ENCODE data around the gene ADGRV1.

The ADGRV1 gene

DNA sequence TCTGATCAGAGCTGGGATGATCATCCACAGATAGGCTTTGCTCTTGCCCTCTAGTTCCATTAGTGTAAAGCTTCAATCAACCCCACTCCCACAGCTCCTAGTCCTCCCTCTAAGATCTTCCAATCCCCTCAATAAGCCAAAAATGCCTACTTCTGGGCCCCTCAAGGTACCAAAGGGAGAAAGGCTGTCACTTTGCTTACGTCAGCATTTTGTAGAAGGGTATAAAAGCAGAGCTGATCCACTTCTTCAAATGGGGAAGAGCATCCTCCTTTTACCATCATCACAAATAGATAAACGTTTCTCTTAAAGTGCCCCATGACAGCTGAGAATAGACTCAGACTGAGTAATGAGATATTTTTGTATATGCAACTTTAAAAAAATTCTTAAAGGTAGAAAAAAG, 13.1 kb upstream of the ADGRV1 start:
- H3K4me3 ChIP-seq (ENCODE audit: low read depth, low read length), result no peak overlapping the region
- no peak for DNase-seq (ENCODE audit: low read depth)
- TF ChIP-seq, protein P1, sequence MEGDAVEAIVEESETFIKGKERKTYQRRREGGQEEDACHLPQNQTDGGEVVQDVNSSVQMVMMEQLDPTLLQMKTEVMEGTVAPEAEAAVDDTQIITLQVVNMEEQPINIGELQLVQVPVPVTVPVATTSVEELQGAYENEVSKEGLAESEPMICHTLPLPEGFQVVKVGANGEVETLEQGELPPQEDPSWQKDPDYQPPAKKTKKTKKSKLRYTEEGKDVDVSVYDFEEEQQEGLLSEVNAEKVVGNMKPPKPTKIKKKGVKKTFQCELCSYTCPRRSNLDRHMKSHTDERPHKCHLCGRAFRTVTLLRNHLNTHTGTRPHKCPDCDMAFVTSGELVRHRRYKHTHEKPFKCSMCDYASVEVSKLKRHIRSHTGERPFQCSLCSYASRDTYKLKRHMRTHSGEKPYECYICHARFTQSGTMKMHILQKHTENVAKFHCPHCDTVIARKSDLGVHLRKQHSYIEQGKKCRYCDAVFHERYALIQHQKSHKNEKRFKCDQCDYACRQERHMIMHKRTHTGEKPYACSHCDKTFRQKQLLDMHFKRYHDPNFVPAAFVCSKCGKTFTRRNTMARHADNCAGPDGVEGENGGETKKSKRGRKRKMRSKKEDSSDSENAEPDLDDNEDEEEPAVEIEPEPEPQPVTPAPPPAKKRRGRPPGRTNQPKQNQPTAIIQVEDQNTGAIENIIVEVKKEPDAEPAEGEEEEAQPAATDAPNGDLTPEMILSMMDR (IDR thresholded peaks at IDR 0.05; ENCODE audit: low read depth, low read length, missing control alignments), result no peak

DNA sequence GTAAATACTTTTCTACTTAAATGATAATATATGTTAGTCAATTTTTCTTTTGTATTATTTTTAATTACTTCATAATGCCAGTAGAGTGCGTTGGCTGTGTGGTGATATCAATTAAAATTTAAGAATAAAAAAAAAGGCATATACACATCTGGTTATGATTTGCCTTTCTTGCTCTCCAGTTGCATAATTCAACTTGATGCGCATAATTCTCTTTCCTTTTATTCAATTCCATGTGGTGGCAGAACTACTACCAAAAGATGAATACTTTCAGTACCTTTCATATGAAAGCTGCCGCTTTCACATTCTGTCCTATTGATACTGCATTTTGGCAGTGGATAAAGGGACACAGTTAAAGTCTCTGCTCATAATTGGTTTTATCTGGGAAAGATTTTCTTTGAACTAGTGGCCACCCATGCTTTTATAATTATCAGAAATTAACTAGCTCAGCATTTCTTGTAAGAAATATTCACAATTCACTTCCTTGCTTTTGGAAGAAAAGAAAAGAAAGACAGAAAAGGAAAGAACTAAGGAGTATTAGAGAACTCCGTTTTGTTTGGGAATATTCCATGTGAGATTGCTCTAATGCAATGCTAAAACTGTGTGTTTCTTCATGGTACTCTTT, 12.3 kb upstream of the ADGRV1 start:
- no peak for DNase-seq (ENCODE audit: low read depth)
- TF ChIP-seq, protein P1 (IDR thresholded peaks at IDR 0.05; ENCODE audit: low read depth, low read length, missing control alignments), result no peak
- no peak overlapping the region for H3K4me3 ChIP-seq (ENCODE audit: low read depth, low read length)

DNA sequence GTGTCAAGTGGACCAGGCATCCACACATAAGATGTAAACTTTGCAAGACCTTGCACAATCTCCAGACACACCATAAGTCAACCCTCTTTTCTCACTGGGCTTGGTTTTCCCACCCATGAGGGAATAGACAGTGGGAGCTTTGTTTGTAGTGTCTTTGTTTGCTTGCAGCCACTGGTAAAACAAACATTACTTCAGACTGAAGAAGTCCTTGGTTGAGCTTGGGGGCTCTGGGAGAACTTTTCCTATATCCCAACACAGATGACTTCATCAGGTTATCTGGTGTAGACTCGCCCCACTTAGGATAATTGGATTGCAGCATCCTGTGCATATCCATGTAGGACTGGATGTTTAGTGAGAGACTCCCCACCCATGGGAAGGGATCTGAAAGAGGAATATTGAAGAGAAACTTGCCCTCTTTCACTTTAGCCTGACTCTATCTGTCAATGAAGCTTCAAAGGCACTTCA, 11.5 kb upstream of the ADGRV1 start:
- DNase-seq (ENCODE audit: low read depth), result no peak
- H3K4me3 ChIP-seq (ENCODE audit: low read depth, low read length), result no peak overlapping the region
- TF ChIP-seq, protein P1 (IDR thresholded peaks at IDR 0.05; ENCODE audit: low read depth, low read length, missing control alignments), result no peak

DNA sequence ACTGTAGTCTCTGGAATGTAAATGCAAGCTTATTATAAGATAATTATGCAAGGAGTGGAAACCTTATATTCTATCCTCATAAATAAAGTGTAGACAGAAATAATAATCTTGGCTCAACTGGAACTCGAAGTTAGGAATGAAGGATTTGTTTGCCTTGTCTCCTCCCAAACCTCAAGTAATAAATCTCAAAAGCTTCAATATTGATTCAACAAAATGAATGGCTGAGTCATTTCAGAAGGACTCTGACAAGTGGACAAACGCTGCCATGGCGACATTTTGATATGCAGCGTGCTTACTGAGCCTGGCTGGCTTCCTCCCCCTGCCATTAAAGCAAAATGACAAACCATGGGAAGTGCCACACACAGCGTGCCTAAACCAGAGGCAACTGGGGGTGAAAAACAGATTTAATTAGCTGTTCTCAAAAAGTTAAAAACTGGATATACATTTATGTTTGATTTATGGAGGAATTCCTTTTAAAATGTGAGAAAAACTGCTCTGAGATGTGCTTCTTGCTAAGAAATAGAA, 10.5 kb upstream of the ADGRV1 start:
- no peak overlapping the region for H3K4me3 ChIP-seq (ENCODE audit: low read depth, low read length)
- TF ChIP-seq, protein P1 (IDR thresholded peaks at IDR 0.05; ENCODE audit: low read depth, low read length, missing control alignments), result no peak
- no peak for DNase-seq (ENCODE audit: low read depth)

DNA sequence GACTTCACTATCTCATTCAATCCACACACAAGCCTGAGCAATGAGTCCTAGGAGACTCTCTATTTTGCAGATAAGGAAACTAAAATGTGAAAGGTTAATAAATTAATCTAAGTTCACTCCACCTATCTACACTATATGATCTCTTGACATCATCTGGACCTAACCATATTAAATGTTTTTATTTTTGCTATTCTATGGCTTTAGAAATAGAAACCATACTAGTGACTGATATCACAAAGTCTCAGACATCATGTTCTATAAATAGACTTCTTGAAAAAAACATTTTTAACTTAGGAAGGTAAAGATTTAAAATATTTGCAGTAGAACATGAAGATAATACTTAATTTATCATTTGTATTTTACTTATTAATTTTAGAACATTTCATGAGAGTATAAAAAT, 9.4 kb upstream of the ADGRV1 start:
- TF ChIP-seq, protein P1 (IDR thresholded peaks at IDR 0.05; ENCODE audit: low read depth, low read length, missing control alignments), result no peak
- no peak overlapping the region for H3K4me3 ChIP-seq (ENCODE audit: low read depth, low read length)
- no peak for DNase-seq (ENCODE audit: low read depth)

DNA sequence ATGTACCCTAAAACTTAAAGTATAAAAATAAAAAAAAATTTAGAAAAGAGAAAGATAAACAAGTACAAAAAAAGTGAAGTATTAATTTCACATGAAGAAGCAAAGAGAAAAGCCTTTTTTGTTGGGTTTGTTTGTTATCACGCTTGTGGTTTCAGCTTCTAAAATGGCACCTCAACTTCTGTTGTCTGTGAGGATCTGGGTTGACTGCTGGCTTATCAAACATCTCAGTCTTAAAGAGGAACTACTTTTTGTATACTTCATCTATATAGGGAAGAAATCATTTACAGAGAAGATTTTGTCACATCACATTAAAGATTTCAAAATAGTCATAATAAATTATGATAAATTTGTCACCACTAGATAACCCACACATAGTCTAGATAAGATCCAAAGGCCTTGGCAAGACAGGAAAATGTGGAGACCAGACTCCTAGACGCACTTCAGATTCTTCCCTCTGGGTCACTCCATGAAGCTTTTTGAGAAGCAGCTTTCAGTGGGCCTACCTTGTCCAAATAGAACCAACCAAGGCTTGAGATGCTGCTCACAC, 8.8 kb upstream of the ADGRV1 start:
- H3K4me3 ChIP-seq (ENCODE audit: low read depth, low read length), result no peak overlapping the region
- TF ChIP-seq, protein P1 (IDR thresholded peaks at IDR 0.05; ENCODE audit: low read depth, low read length, missing control alignments), result no peak
- no peak for DNase-seq (ENCODE audit: low read depth)

DNA sequence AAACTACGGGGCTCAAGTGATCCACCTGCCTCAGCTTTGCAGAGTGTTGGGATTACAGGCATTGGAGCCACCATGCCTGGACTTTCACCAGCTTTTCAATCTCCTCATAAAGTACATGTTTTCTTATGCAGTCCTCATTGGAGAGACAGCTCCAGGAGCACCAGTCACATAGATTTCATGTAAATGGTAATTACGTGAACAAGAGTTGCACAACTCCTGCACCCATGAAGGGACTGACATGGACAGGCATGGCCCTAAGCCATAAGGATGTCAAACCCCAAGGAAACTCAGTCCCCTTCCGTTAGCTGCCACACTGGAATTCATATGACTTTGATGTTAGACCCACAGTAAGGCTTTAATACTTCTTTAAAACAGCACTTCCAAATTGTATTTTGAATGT, 7.6 kb upstream of the ADGRV1 start:
- DNase-seq (ENCODE audit: low read depth), result no peak
- H3K4me3 ChIP-seq (ENCODE audit: low read depth, low read length), result no peak overlapping the region
- TF ChIP-seq, protein P1 (IDR thresholded peaks at IDR 0.05; ENCODE audit: low read depth, low read length, missing control alignments), result no peak

Data from GM12864 (cell line).